ENCODE results near the gene ATXN1.
A peak's percentile ranks its signal among the peaks of the same experiment; 100 is the strongest.

Gene ATXN1

DNA sequence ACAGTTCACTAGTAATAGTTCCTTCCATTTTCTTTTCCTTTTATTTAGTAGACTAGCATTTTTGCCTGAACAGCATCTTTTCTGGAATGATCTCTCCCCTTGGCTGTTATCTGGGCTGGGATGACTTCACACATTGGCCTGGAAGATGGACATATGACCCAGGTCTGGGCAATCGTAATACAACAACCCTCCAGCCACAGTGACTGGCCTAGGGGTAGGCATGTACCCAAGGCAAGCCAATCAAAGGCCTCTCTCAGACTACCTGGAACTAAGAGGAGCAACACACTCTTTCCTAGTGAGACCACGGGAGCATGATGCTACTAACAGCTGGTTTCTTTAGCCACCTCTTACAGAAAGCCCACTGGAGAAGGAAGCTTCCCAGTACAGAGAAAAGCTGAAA, 270.6 kb downstream of the ATXN1 start:
- DNase-seq: no peak

- no peak for DNase-seq
Observed at GRCh38 chr6:16488813-16489212, 272.4 kb downstream of the ATXN1 start.

DNA sequence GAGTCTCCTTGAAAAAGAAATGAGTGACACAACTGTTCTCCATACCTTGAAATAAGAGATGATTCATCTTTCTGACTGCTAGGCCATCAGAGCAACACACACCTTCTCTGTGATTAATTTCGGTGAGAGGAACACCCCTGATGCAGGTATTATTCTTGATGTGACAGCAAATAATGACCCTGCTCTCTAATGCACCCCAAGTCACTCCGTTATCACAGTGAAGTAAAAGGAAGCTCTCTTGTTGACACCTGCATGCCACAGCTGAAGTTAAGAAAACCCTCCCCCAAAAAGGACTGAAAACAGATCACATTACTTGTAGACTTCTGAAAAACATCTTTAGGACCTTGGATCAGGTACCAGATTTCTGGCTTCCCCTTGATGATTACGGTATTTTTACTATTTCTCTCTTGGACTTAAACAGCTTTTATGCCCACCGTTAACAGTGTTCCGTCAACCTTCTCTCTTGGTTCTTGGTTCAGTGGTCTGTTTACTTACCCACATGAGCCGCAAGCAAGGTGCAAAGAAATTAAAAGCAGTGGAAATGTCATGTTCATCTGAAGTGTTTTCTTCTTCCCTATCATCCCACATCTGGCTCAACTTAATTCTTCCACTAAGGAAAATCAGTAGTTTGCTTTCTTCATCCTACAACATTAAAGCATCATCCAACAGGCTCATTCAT, 273.1 kb downstream of the ATXN1 start:
- DNase-seq: no peak

DNA sequence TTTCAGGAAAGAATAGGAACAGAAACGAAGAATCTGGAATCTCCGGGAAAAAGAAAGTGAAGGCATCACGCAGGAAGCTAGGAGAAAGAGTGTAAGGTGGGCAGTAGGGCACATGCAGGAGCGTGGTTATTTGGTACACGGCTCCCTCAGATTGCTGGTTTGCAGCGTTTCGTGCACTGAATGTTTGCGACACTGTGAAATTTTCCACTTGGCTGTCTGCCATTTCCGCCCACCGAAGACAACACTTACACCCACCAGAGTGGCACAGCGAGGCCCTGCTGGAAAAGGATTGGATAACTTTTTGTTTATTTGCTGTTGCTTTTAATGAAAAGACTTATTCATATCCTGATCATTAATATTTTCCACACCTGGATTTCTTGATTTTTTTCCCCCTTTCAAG, 274.6 kb downstream of the ATXN1 start:
- DNase-seq: peak; percentile 32

DNA sequence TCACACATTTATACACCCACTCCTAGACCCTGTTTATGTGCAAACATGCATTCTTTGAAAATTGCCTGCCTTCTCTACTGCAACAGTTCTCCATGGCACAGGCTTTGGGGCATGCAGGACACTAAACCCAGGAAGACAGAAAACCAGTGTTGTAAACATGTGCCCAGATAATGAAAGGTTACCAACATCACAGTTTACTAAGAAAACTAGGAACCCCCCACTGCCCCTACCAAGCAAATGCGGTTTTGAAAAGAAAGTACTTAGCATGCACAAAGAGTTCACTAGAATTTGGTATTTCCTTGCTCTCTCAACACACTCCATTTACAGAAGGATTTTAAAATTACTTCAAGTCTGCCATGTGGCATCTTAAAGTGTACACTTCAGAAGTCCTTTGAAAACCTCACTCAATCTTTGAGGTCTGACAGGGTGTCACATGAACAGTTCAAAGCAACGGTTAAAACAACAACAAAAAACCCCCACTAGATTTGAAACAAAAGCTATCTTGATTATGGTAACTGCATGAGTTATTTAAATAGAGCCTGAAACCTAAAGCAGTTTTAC, 277.9 kb downstream of the ATXN1 start:
- no peak for DNase-seq

DNA sequence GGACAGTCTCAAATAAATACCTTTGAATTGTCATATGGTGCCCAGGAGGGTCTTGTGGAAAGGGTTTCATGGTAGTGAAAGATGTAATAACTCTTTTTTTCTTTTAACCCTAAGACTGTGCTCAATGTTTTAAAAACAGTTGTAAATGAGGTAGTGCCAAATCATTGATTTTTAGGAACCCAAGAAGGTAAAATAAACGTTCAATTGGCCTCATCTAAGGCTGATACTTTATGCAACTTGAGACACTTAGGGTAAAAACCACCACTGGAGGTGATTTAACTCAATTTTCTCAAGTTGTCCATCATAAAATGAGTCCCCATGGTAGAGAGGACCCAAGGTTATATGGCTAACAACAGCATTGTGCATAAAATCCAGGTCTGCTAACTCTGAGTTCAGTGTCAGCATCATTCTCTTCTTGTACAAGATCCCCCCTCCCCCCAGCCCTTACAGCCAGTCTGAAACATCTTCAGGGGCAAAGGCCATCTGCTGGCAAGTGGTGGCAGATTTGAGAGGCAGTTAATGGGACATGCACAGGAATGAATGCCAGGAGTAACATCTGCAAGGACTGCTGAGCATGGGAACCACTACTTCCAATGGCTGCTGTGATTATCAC, 278.5 kb downstream of the ATXN1 start:
- no peak for DNase-seq

- peak; percentile 67 for DNase-seq
Observed at GRCh38 chr6:16481697-16482399, 279.4 kb downstream of the ATXN1 start.

DNA sequence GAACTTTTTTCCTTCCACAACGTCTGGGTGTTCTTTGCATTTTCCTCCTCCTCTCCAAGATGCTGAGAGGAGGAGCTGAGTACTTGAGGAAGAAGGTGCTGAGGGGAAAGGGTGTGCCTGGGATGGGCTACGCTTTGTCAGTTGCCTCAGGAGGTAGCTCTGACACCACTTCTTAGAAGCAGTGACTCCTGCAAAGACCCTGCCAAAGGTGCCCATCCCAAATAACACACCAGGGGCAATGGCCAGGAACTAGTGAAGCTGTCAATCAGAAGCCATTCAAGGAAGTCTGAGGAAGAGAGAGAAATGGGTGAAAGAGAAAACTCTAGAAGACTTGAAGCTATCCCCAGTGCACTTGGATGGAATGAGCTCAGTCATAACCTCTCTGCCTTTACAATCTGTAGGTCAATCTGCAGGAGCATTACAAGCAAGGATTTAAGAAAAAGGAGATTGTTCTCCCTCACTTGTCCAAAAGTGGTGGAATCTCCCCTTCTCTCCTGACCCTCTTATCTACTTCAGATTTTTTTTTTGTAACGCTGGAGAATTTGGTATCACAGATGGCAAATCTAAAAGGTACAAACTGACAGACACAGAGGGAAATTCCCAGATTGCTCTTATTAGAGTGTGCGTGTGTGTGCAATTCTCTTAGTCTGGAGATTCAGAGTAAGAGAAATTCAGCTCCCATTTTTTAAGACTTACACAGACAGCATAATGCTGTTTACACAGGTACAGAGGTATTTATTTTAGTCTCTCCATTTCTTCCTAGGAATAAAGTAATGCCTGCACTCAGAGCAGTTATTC, 280.3 kb downstream of the ATXN1 start:
- DNase-seq: no peak

GRCh38 chr6:16477367-16478149, 283.7 kb downstream of the ATXN1 start:
- no peak for DNase-seq

DNA sequence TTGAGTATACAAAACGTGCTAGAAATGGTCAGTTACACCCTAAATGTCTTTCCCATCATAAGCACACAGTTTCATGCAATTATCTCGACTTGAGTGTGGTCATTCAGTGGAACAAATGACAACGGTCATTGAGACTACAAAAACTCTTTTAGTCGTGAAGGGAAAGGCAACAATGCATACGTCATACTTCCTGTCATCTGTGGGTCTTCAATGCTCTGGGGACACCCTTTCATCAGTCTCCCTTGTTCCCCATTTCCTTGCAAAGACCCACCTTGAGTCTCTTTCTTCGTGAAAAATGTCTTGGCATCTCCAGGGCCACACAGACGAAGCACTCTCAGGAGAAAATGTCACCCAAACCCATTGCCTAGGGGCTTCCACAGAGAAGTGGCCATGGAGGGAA, 284.4 kb downstream of the ATXN1 start:
- DNase-seq: no peak

GRCh38 chr6:16475494-16475781, 285.8 kb downstream of the ATXN1 start:
- DNase-seq: no peak

GRCh38 chr6:16474772-16475493, 286.3 kb downstream of the ATXN1 start:
- DNase-seq: no peak

DNA sequence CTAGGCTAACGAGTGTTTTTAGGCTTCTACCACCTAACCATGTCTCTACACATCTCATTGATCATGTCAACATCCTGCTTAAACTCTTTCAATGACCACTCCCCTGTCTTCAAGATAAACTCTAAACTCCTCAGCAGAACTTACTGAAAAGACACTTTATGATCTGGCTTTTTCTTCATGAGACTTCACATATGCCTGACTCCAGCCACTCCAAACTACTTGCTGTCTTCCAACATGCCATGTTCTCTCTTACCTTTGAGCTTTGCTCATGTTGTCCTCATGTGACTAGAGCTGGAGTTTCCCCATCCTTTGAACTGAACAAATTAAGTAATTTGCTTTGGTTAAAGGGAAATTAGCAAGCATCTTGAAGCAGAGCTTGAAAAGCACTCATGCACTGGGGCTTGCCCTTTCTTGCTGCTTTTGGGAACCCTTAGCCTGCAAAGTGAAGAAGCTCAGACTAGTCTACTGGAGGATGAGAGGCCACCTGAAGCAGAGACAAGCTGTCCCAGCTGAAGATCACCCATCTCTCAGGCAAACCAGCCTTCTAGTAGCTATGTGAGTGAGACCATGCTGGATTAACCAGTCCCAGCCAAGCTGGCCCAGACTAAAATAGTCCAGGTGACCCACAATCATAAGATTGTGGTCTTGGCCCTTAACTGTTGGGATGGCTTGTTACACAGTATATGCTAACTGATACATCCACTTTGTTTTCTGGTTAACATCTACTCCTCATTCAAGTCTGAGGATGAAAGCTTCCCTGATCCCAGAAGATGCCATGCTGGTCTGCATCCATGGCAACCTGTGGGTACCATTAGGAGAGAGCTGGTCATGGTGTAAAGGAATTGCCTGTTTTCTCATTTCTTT, 287.1 kb downstream of the ATXN1 start:
- no peak for DNase-seq

- DNase-seq: peak; percentile 31
Observed at GRCh38 chr6:16473184-16473907, 287.9 kb downstream of the ATXN1 start.

- no peak for DNase-seq
Observed at GRCh38 chr6:16472349-16473069, 288.8 kb downstream of the ATXN1 start.

DNA sequence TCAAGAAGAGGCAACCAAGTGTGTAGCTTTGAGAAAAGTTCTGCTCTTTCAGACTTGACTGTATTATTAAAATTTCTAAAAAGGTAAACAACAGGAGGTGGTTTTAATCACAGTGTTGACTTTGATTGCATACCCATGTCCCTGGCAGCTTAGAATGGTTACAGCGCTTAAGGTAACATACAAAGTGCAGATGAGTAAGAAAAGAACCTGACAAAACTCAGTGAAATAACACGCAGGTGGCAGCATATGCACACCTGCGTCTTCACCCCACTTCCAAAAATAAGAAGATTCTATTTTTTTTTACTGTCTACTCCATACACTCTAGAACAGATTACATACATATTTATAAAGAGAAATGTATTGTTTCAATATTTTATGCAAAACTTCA, 289.4 kb downstream of the ATXN1 start:
- no peak for DNase-seq

DNA sequence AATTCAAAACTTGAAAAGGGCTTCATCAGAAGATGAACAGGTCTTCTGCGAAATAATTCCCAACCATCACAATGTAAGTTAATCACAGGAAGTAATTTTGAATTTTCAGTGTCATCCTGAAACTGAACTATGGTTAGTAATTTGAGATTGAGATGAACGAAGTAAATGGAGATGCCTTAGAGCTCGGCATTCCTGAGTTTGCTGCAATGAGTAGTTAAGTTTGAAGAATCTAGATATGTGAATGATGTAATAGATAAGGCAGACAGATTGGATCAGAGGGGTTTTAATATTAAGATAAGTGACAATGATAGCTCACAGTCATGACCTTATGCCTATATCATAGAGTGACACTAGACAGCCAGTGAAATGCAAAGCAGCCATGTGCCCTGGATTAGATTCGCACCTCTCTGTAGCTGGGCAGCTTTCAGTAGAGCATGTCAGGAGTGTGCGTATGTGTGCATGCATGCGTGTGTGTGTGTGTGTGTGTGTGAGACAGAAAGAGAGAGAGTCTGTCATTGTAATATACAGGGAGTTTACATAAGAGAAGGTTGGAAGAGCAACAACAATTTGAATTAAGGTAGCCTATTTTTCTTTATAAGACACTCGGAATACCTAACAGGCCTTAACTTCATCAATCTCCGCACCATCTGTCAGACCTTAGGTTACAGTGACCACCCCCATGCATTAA, 289.9 kb downstream of the ATXN1 start:
- no peak for DNase-seq

GRCh38 chr6:16470502-16471221, 290.6 kb downstream of the ATXN1 start:
- no peak for DNase-seq
